NCI-H146 (cell line): ENCODE data around the gene DOCK2.
"Not testable (repeated sequence)": the region's sequence is repeated elsewhere in the genome, so short reads cannot be mapped to it uniquely, and the experiment has no call there.

Experiments
- DNase-seq: peaks from one replicate; lab custom pipeline; 2025; lab: John Stamatoyannopoulos, UW

DOCK2 gene

GRCh38 chr5:169758886-169759285 lies 121.8 kb downstream of the DOCK2 start:
- DNase-seq: no peak

GRCh38 chr5:169760229-169760628 lies 123.2 kb downstream of the DOCK2 start:
- DNase-seq: no peak

GRCh38 chr5:169762338-169763095 lies 125.4 kb downstream of the DOCK2 start:
- no peak for DNase-seq

- no peak for DNase-seq
These were observed 126.4 kb downstream of the DOCK2 start for GRCh38 chr5:169763376-169764017.

- no peak for DNase-seq
These were observed 126.9 kb downstream of the DOCK2 start for GRCh38 chr5:169764018-169764378.

DNA sequence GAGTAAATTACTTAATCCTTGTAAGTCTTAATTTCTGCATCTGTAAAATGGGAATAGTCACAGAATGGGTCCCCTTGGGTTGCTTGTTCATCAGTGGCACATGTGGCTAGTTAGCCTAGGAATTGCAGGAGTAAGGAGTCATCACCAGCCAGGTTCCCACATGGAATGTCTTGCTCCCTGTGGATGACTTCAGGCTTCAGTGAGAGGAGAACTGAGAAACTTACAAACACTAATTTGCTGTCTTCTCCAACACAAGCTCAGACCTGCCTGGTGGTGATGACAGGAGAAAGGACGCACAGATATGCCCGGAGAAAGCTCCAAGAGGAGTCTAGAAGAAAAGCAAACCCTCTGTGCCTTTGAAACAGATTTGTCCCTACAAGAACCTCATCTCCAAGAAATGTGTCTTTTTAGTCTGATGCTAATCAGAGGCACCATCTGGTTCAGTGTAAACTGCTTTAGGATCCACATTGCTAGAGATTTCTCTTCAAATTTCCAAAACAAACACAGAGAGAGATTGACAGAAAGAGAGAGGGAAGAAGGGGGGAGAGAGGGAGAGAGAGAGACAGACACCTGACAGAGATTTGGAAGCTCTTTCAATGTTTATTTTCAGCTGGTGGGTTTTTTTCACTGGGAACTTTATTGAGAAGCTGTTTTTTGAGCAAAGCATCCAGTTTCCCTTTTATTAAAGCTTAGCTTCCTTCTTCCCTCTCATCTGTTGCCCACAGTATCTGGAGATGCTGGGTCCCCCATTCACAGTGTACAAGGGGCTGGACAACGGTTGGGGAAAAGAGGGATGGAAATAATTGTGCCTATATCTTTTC lies 128.3 kb downstream of the DOCK2 start:
- DNase-seq: no peak

DNA sequence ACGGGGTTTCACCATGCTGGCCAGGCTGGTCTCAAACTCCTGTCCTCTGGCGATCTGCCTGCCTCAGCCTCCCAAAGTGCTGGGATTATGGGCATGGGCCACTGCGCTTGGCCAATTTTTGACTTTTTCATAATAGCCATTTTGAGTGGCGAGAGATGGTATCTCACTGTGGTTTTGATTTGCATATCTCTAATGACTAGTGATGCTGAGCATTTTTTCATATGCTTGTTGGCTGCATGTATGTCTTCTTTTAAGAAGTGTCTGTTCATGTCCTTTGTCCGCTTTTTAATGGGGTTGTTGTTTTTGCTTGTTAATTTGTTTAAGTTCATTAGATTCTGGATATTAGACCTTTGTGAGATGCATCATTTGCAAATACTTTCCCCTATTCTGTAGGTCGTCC lies 129.9 kb downstream of the DOCK2 start:
- not testable (repeated sequence) for DNase-seq

- no peak for DNase-seq
These were observed 130.9 kb downstream of the DOCK2 start for GRCh38 chr5:169767938-169768337.

GRCh38 chr5:169768416-169768815 lies 131.3 kb downstream of the DOCK2 start:
- DNase-seq: no peak

GRCh38 chr5:169770109-169770508 lies 133.0 kb downstream of the DOCK2 start:
- no peak for DNase-seq

DNA sequence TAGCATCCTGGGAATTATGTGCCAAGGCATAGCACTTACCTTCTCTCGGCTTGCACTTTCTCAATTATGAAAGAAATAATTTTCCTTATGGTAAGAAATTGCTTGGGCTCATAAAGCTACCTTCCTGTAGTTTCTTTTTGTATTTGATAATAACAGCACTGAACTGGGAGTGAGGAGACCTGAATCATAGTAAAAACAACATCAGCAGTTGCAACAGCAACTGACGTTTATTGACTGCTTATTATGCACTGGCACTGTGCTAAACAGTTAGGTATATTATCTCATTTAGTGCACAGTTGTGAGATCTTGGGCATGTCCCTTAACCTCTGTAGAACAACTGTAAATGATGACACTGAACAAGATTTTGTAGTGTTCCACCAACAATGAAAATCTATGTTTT lies 135.2 kb downstream of the DOCK2 start:
- no peak for DNase-seq

- no peak for DNase-seq
These were observed 135.6 kb downstream of the DOCK2 start for GRCh38 chr5:169772688-169773087.

- no peak for DNase-seq
These were observed 140.1 kb downstream of the DOCK2 start for GRCh38 chr5:169777159-169777558.

- DNase-seq: no peak
These were observed 141.8 kb downstream of the DOCK2 start for GRCh38 chr5:169778622-169779596.

- no peak for DNase-seq
These were observed 144.6 kb downstream of the DOCK2 start for GRCh38 chr5:169781420-169782345.

- no peak for DNase-seq
These were observed 148.9 kb downstream of the DOCK2 start for GRCh38 chr5:169785771-169786618.

GRCh38 chr5:169788168-169788567 lies 151.1 kb downstream of the DOCK2 start:
- no peak for DNase-seq

DNA sequence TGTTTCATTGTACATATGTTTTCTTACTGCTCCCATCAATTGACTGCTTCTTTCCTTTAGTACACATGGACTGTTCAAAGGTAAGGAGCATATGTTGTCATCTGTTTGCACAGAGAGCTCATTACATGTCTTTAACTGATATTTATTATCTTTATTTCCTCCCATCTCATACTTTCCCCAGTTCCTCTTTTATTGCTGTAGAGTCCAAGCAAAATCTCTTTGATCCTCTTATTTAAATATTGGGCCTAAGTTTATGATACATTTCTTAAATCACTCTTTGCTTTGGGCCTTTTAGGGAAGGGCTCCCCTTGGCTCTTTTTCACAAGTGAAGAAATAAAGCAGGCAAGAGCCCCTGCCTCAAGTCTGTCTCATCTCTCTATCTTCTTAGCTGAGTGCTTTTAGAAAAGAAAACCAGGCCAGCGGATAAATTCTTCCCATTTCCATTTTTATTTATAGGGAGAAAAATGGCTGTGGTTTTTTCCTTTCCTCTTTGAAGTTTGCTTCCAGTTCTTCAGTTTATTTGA lies 152.4 kb downstream of the DOCK2 start:
- no peak for DNase-seq

DNA sequence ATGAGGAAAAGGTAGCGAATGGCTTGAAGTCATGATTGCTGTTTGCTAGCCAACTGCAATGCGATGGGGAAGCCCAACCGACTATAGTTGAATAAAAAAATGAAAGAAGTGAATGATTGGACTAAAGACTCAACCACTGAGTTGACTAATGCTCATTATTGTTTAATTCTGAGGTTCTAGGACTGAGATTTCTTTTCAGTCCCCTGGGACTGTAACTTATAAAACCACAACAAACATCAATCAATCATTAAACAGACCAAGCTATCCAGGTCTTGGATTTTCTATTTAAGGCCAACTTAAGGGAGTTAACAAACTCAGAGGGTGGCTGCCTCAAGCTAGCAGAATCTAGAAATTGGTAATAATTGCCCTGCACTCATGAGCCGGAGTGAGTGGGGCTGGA lies 154.2 kb downstream of the DOCK2 start:
- DNase-seq: no peak
